OCI-LY1 (cell line): ENCODE measurements around the gene ERN1.

ENCODE experiments used
- H2AFZ ChIP-seq: fragments of 200-600 bp; sonication (generic), shearing (Covaris generic); 2 replicates; pipeline ENCODE4 v1.6.0; 2014; ENCODE audit warnings: antibody characterized with exemption, mild to moderate bottlenecking, low read length
- H3F3A ChIP-seq: fragments of 200-600 bp; sonication (generic), shearing (Covaris generic); 2 replicates; pipeline ENCODE4 v1.6.0; 2014; ENCODE audit warnings: mild to moderate bottlenecking, antibody characterized with exemption, low read length, moderate library complexity; ENCODE audit not compliant: insufficient read depth
- H3K27ac ChIP-seq: fragments of 200-600 bp; sonication (generic); 2 replicates; pipeline ENCODE4 v1.5.1; 2014; ENCODE audit warnings: low read length, mixed run types, mild to moderate bottlenecking, low read depth; ENCODE audit not compliant: poor library complexity, severe bottlenecking
- H3K27me3 ChIP-seq: fragments of 200-600 bp; sonication (generic); 2 replicates; pipeline ENCODE4 v1.6.0; 2014; ENCODE audit warnings: antibody characterized with exemption, mild to moderate bottlenecking, low read length, moderate library complexity; ENCODE audit not compliant: insufficient read depth
- H3K36me3 ChIP-seq: fragments of 200-600 bp; sonication (generic); 2 replicates; pipeline ENCODE4 v1.6.1; 2014; ENCODE audit warnings: mild to moderate bottlenecking, antibody characterized with exemption, low read length, moderate library complexity, mixed read lengths; ENCODE audit not compliant: insufficient read depth
- H3K4me1 ChIP-seq: fragments of 200-600 bp; sonication (generic); 2 replicates; pipeline ENCODE4 v1.5.1; 2014; ENCODE audit warnings: mild to moderate bottlenecking, low read length, moderate library complexity; ENCODE audit not compliant: insufficient read depth, severe bottlenecking
- H3K4me2 ChIP-seq: fragments of 200-600 bp; sonication (generic), shearing (Covaris generic); 2 replicates; pipeline ENCODE4 v1.6.1; 2014; ENCODE audit warnings: low read length
- H3K4me3 ChIP-seq: fragments of 200-600 bp; sonication (generic); 2 replicates; pipeline ENCODE4 v1.5.1; 2014; ENCODE audit warnings: low read length, low read depth, mild to moderate bottlenecking, mixed read lengths; ENCODE audit not compliant: poor library complexity, severe bottlenecking
- H3K79me2 ChIP-seq: fragments of 200-600 bp; shearing (Covaris generic); 2 replicates; pipeline ENCODE4 v1.6.1; 2016; ENCODE audit warnings: mixed run types, low read length, mixed read lengths; ENCODE audit not compliant: insufficient read depth
- H3K9ac ChIP-seq: fragments of 200-600 bp; sonication (generic), shearing (Covaris generic); 2 replicates; pipeline ENCODE4 v1.6.1; 2014; ENCODE audit warnings: mild to moderate bottlenecking, low read length, mixed read lengths
- H3K9me2 ChIP-seq: fragments of 200-600 bp; sonication (generic), shearing (Covaris generic); 2 replicates; pipeline ENCODE4 v1.6.1; 2014; ENCODE audit warnings: low read depth, mild to moderate bottlenecking, low read length, mixed read lengths
- H3K9me3 ChIP-seq: fragments of 200-600 bp; shearing (Covaris generic); 2 replicates; pipeline ENCODE4 v1.6.1; 2014; ENCODE audit warnings: low read length, mixed read lengths
- H4K20me1 ChIP-seq: fragments of 200-600 bp; sonication (generic), shearing (Covaris generic); 2 replicates; pipeline ENCODE4 v1.6.0; 2016; ENCODE audit warnings: mild to moderate bottlenecking, low read length; ENCODE audit not compliant: insufficient read depth
- CTCF ChIP-seq: fragments of 200-600 bp; sonication (generic), shearing (Covaris generic); IDR thresholded peaks from 2 replicates; pipeline ENCODE4 v1.5.1; 2017; ENCODE audit warnings: mild to moderate bottlenecking, antibody characterized with exemption, low read length, moderate library complexity, mixed read lengths
- EZH2 ChIP-seq: fragments of 200-600 bp; sonication (generic), shearing (Covaris generic); IDR thresholded peaks from 2 replicates; pipeline ENCODE4 v1.8.0; 2017; ENCODE audit warnings: borderline replicate concordance, mixed run types, mild to moderate bottlenecking, antibody characterized with exemption, low read length, moderate library complexity, mixed read lengths

ERN1 gene

GRCh38 chr17:64148699-64149098 is 18.8 kb upstream of the ERN1 start:
- Histone ChIP-seq H3K36me3 (peaks cover 27% of the 10 kb centered on the region), H3K27ac (peak overlapping the region; percentile 91), H3K9ac (no peak overlapping the region)

GRCh38 chr17:64148017-64148631 is 18.2 kb upstream of the ERN1 start:
- no peaks in the 10 kb centered on the region for H3K79me2 ChIP-seq
- no peaks in the 10 kb centered on the region for H3K27me3 ChIP-seq
- peak overlapping the region; percentile 91 for H3K27ac ChIP-seq
- H4K20me1 ChIP-seq, result no peaks in the 10 kb centered on the region
- no peak overlapping the region for H2AFZ ChIP-seq
- H3F3A ChIP-seq, result no peaks in the 10 kb centered on the region
- H3K4me1 ChIP-seq, result peaks cover 22% of the 10 kb centered on the region
- peak overlapping the region; percentile 89; the same call in 1 of the 2 replicates for H3K4me2 ChIP-seq
- peaks cover 27% of the 10 kb centered on the region for H3K36me3 ChIP-seq
- H3K9me2 ChIP-seq, result no peaks in the 10 kb centered on the region
- H3K4me3 ChIP-seq, result peak overlapping the region; percentile 97
- no peaks in the 10 kb centered on the region for H3K9me3 ChIP-seq
- peak overlapping the region; percentile 99; the same call in 1 of the 2 replicates for H3K9ac ChIP-seq
- TF ChIP-seq EZH2 (no peak), CTCF (no peak)

More at GRCh38 chr17:64148699-64149098, 18.8 kb upstream of the ERN1 start:
- Histone ChIP-seq H3K4me1 (peaks cover 22% of the 10 kb centered on the region), H3K79me2 (no peaks in the 10 kb centered on the region), H3K9me2 (no peaks in the 10 kb centered on the region), H3K9me3 (no peaks in the 10 kb centered on the region), H3K4me3 (no peak overlapping the region), H3K4me2 (no peak overlapping the region), H2AFZ (no peak overlapping the region), H3F3A (no peaks in the 10 kb centered on the region), H3K27me3 (no peaks in the 10 kb centered on the region), H4K20me1 (no peaks in the 10 kb centered on the region)
- no peak for TF ChIP-seq EZH2
- no peak for TF ChIP-seq CTCF

- TF ChIP-seq CTCF (no peak), EZH2 (no peak)
- H3K4me1 ChIP-seq, result peaks cover 22% of the 10 kb centered on the region
- H3K9me3 ChIP-seq, result no peaks in the 10 kb centered on the region
- no peaks in the 10 kb centered on the region for H3K9me2 ChIP-seq
- no peak overlapping the region for H2AFZ ChIP-seq
- H3K4me3 ChIP-seq, result peak overlapping the region; percentile 97
- no peaks in the 10 kb centered on the region for H3K27me3 ChIP-seq
- H4K20me1 ChIP-seq, result no peaks in the 10 kb centered on the region
- peaks cover 22% of the 10 kb centered on the region for H3K36me3 ChIP-seq
- no peaks in the 10 kb centered on the region for H3K79me2 ChIP-seq
- peak overlapping the region; percentile 91 for H3K27ac ChIP-seq
- H3K9ac ChIP-seq, result peak overlapping the region; percentile 99
- H3F3A ChIP-seq, result no peaks in the 10 kb centered on the region
- peak overlapping the region; percentile 89 for H3K4me2 ChIP-seq
These were observed 17.4 kb upstream of the ERN1 start for GRCh38 chr17:64147110-64148016.
